Measurements from ENCODE around the gene CRLF1.

CRLF1 gene

GRCh38 chr19:18606281-18607225 lies at the start of gene CRLF1:
Gene CRLF1 (minus strand): TSS chr19:18606799. CDS start chr19:18606656, 143 bp downstream.
- DNase-seq, result no peak

- DNase-seq, result no peak
These were observed 48.7 kb upstream of the CRLF1 start for GRCh38 chr19:18655173-18655844.

- no peak for DNase-seq
These were observed 47.9 kb upstream of the CRLF1 start for GRCh38 chr19:18654469-18654868.

GRCh38 chr19:18653853-18654252 lies 47.3 kb upstream of the CRLF1 start:
- DNase-seq, result no peak

GRCh38 chr19:18651733-18652132 lies 45.1 kb upstream of the CRLF1 start:
- peak; percentile 58 for DNase-seq

- no peak for DNase-seq
These were observed 44.7 kb upstream of the CRLF1 start for GRCh38 chr19:18651300-18651699.

- DNase-seq, result no peak
These were observed 44.0 kb upstream of the CRLF1 start for GRCh38 chr19:18650468-18651041.

GRCh38 chr19:18650021-18650390 lies 43.4 kb upstream of the CRLF1 start:
- DNase-seq, result no peak

GRCh38 chr19:18649371-18650020 lies 42.9 kb upstream of the CRLF1 start:
- peak; percentile 51 for DNase-seq

GRCh38 chr19:18648973-18649315 lies 42.3 kb upstream of the CRLF1 start:
- DNase-seq, result no peak

GRCh38 chr19:18647807-18648206 lies 41.2 kb upstream of the CRLF1 start:
- DNase-seq, result no peak

GRCh38 chr19:18647371-18647767 lies 40.8 kb upstream of the CRLF1 start:
- DNase-seq, result no peak

GRCh38 chr19:18646535-18647370 lies 40.2 kb upstream of the CRLF1 start:
- no peak for DNase-seq

- no peak for DNase-seq
These were observed 38.5 kb upstream of the CRLF1 start for GRCh38 chr19:18645035-18645511.

- DNase-seq, result no peak
These were observed 37.8 kb upstream of the CRLF1 start for GRCh38 chr19:18644196-18645034.

- DNase-seq, result no peak
These were observed 33.2 kb upstream of the CRLF1 start for GRCh38 chr19:18639706-18640243.

GRCh38 chr19:18637673-18638630 lies 31.4 kb upstream of the CRLF1 start:
- no peak for DNase-seq

- no peak for DNase-seq
These were observed 30.5 kb upstream of the CRLF1 start, which contains the start of gene KLHL26 for GRCh38 chr19:18636969-18637629. Gene KLHL26 (plus strand): TSS chr19:18637028. CDS start chr19:18637055, 27 bp downstream.

All from NCI-H524 treated with DMSO at 0.1 percent for 48 hours (cell line).